NK-92 (cell line): ENCODE results near the gene PPP1R3D.
"Not testable (repeated sequence)": the region's sequence is repeated elsewhere in the genome, so short reads cannot be mapped to it uniquely, and the experiment has no call there.

Source experiments
- DNase-seq: peaks from one replicate; lab custom pipeline; 2025; ENCODE audit not compliant: unreplicated experiment; lab: John Stamatoyannopoulos, UW

The PPP1R3D gene

DNA sequence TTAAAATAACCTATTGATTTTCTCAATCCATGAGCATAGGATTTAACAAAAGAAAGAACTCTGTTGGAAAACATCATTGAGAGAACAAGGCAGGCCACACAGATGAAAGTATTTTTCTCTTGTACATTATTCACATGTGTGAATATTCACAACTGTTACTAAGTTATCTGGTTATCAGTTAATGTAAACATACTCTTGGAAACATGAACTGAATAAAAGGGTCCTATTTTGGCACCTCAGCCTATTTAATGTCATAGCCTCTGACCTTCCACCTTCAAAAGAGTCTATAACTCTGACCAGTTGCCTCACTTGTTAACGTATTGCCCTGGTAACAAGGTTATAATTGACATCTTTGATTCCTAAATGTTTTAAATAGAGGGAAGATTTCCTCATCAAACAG is 14.7 kb downstream of the PPP1R3D start:
- DNase-seq, result no peak

DNA sequence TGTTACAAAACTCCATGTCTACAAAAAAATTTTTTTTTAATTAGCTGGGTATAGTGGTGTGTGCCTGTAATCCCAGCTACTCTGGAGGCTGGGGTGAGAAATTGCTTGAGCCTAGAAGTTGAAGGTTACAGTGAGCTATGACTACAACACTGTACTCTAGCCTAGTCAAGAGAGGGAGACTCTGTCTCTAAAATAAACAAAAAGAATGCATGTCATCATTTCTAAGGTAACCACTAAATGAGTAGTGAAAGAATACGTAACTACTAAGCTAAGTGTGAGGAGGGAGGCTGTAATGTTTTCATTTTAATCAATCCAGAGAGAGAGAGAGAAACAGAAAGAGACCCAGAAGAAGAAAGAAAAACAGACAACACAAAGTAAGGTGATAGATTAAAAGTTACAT is 16.6 kb downstream of the PPP1R3D start:
- no peak for DNase-seq

DNA sequence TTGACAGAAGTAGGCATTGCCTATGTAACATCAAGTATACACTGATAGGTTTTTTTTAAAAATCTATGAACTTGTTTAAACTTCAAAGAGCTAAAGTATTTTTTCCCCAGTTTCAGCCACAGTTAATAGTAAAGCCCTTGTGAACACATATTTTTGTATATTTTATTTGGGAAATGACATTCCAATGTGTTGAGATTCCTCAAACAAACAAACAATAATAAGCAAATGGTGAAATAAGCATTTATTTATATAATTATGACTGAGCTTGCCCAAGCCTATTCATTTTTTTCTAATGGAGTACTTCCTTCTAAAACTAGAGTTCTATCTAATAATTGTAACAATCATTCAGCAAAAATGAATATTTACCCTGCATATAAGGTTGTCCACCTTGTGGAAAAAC is 19.2 kb downstream of the PPP1R3D start:
- DNase-seq, result no peak

DNA sequence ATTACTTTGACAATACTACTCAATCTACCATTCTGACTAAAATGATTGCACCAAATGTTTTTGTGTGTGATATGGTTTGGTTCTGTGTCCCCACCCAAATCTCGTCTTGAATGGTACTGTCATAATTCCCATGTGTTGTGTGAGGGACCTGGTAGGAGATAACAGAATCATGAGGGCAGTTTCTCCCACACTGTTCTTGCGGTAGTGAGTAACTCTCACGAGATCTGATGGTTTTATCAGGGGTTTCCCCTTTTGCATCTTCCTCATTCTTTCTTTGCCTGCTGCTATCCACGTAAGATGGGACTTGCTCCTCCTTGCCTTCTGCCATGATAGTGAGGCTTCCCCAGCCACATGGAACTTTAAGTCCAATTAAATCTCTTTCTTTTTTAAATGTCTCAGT is 27.5 kb downstream of the PPP1R3D start:
- no peak for DNase-seq

DNA sequence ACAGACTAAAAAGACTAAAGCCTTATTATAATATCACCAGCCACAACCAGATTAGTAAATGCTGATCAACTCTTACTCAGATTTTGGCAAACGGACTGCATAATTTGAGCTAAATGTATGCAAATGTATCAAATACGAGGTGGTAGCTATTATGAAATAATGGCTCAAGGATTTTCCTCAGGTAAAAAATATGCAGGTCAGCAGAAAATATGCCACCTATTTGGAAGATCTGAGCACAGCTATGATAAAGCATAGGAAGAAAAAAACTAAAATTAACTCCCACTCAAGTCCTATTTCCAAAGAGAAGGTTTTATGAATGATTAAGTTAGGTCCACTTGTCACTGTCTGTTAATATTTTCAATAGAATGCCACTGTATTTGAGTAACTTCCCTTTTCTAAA is 29.1 kb downstream of the PPP1R3D start:
- no peak for DNase-seq

DNA sequence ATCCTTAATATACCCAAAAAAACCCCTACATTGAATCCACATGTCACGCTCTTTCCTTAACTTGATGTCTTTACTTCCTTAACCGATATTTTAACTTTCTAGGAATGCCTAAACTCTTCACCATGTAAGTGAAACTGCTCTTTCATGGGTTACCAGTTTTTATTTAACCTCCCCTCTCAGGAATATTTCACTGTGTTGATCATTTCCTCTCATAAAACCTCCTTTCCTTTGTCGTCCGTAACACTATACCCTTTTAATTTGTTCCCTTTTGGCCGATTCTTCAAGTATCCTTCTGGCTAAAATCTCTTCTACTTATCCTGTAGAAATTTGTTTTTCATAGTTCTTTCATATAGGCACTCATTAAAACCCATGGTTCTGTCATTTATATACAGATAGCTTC is 31.2 kb downstream of the PPP1R3D start:
- no peak for DNase-seq

DNA sequence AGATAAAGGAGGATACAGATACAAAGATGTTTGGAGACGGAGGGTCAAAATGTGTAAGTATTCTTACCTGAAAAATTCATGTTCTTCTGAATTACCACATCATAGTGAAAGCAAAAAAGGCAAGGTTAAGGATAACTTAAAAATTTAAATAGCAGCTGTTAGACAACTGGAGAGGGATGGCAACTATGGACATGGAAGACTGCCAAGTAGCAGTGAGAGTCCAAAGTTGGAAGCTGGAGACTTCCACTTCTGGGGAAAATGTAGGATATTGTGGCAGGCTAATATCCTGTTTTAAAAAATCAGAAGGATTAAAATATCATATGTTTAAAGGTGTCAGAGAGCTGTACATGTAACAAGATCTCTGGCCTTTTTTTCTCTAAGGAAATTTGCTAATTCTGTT is 36.5 kb downstream of the PPP1R3D start:
- DNase-seq, result no peak

DNA sequence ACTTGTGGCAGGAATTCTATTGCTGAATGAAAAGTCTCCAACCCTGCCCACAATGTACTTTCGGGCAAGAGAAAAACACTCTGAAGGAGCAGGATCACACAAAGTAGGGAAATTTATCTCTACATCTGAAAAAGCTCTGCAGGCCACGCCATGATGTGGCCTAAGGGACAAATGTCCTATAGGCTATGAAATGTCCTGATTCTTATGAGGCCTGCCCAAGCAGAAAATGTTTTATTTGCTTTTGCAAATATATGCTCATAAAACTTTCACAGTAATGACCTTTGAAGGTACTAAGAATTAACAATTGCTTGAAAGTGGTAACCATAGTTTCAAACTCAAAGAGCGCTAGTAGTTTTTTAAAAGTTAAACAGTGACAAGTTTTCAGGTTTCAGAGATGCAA is 37.6 kb downstream of the PPP1R3D start:
- no peak for DNase-seq

DNA sequence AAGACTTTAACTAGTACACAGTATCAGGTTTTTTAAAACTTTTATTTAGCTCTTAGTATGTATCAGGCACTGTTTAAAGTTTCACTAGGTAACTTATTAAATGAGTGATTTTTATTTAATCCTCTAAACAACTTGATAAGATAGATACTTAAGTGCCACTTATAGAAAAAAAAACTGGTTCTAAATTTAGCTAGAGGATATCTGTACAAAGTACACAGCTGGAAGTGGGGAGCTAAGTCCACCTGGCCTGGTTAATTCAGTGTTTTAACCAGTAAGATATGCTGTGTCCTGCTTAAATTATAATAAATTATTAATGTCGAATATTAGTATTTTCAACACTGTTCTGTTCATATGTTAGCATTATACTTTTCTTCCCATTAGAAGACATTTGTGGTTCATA is 44.2 kb downstream of the PPP1R3D start:
- no peak for DNase-seq

DNA sequence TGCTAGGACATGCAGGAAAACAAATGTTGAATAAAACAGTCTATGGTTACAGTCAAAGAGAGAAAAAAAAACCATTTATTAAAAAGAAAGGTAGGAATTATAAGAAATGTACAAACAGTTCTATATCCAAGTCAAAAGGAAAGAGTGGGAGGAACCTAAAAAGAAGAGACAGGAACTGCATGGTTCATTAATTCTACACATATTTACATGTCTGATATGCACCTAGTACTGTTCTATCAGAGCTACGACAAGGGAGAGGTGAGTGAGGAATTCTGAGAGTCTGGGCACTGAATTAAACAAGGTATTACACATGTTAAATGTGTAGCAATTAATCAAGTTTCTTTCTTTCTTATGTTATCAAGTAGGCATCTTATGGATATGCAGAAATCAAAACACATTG is 48.5 kb downstream of the PPP1R3D start:
- no peak for DNase-seq

DNA sequence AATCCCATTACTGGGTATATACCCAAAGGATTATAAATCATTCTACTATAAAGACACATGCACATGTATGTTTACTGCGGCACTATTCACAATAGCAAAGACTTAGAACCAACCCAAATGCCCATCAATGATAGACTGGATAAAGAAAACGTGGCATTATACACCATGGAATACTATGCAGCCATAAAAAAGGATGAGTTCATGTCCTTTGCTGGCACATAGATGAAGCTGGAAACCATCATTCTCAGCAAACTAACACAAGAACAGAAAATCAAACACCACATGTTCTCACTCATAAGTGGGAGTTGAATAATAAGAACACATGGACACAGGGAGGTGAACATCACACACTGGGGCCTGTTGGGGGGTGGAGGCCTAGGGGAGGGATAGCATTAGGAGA is 50.1 kb downstream of the PPP1R3D start:
- not testable (repeated sequence) for DNase-seq

DNA sequence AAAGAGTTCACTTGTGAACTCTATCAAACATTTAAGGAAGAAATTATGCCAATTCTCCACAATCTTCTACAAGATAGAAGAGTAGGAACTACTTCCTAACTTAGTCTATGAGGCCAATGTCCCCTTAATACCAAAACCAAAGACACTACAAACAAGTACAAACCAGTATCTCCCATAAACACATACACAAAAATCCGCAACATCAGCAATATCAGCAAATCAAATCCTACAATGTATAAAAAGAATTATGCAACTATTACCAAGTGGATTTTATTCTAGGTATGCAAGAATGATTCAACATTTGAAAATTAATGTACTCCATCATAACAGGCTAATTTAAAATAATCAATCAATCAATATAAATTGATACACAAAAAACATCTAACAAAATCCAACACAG is 52.1 kb downstream of the PPP1R3D start:
- DNase-seq, result no peak
